Fibroblast of mammary gland (primary cell): ENCODE data around the gene RNASE13.
A peak's percentile ranks its signal among the peaks of the same experiment; 100 is the strongest.

Experiments
- DNase-seq: peaks from one replicate; pipeline ENCODE4 v3.0.0-alpha.2; 2010; ENCODE audit warnings: low read depth
- H3K4me3 ChIP-seq: 2 replicates; pipeline ENCODE4 v1.5.1; 2011; ENCODE audit warnings: low read depth, mild to moderate bottlenecking, low read length, moderate library complexity; ENCODE audit not compliant: control insufficient read depth
- CTCF ChIP-seq: conservative IDR thresholded peaks from 2 replicates; pipeline ENCODE4 v1.5.1; 2011; ENCODE audit warnings: low read depth, low read length, inconsistent platforms; ENCODE audit not compliant: control insufficient read depth, insufficient read depth

Gene RNASE13

GRCh38 chr14:21018781-21019180 is 15.8 kb downstream of the RNASE13 start:
- no peak for TF ChIP-seq CTCF
- no peak for DNase-seq
- no peak overlapping the region for H3K4me3 ChIP-seq

DNA sequence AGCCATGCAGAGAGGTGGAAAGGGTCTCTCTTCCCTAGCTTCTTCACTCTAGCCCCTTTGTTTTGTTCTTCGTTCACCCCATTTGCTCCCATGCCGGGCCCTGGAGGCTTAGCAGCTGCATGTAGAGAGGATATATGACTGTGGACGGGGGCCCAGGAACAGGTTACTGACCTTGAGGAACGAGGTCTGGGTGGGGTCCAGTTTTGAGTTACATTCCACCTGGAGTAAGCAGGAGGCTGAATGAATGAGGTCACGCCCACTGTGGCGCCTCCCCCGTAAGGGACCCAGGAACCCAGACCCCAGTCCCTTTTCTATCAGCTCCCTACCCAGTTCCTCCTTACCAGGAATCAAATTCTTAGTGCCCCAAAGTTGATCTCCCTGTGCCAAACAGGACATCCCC is 16.3 kb downstream of the RNASE13 start:
- no peak for DNase-seq
- TF ChIP-seq CTCF = no peak

DNA sequence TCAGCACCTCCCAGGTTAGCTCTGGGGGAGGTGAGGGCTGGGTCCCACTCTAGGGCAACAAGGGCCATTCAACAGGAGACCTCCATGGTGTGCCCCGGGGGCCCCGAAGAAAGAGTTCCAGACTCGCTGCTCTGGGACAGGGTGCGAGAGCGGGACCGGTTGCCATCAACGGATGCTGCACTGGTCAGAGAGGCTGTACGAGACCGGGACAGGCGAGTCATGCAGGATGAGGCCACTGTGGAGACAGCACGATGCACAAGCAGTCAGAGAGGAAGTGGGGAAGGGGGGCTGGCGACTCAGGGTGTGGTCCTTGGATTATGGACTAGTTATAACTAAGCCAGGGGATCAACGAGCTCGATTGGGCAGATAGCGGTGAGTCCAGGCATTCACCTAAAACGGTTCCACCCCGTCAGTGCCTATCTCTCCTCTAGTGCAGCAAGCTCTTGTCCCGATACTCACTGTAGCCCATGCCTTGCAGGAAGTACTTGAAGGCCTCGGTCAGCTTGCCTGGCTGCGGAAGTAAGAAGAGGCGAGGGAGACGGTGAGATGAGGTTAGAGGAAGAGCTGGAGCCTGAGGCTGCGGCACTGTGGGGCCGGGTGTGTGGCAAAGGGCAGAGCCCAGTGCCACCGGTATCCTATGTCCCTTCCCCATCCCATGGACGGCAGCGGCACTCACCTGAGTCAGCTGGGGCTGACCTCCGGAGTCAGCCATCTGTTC is 16.9 kb downstream of the RNASE13 start:
- no peak for TF ChIP-seq CTCF
- no peak overlapping the region for H3K4me3 ChIP-seq
- DNase-seq = no peak

More for the DNA sequence above, 16.3 kb downstream of the RNASE13 start:
- no peak overlapping the region for H3K4me3 ChIP-seq

DNA sequence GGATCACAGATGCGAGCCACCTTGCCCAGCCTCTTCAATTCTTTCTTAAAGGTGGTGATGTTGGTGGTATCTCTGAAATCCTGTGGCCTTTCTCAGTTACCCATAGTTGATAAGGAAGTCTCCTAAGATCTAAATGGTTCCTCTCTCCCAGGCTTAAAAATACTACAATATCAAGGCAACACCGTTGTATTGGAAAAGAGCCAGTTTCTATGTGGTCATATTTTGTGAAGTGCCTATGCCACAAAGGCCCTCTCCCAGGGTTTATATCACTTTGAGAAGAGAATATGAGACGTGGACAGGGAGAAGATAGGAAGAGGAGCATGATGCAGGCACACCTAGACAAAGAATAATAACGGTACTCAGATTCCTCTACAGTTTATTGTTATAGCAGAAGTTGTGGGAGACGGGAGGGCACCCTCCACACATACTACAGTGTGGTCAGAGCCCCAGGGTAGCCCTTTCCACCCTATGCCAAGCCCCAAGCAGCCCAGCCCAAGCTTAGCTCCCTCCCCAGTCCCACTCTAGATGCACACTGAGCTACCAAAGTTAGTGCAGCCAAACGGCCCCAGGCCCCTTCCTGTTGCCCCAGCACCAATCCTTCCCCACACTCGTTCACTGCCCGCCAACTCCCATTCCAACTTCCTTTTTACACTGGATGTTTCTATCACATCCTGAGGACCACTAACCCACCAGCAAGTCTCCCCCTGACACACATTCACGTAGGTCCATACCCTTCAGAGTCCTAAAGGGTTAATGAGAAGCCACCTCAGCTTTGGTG is 18.0 kb downstream of the RNASE13 start:
- TF ChIP-seq CTCF = no peak
- no peak for DNase-seq
- no peak overlapping the region for H3K4me3 ChIP-seq

DNA sequence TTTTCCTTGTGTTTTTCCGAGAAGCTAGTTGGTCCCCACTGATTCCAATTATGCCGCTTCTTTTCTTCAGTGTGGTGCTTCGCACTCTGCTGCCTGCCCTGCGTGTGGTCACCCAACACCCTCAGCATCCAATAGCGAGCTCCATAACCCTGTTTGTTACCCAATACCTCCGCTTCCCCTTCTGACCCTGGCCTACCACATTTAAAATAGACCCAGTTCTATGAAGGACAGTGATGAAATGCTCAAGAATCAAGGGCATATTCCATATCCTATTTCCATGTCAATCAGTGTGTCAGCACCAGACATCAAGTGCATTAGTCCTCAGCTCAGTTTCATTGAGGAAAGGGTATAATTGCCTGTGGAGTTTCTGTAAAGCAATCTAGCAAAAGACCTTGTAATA is 19.3 kb downstream of the RNASE13 start:
- no peak for TF ChIP-seq CTCF
- H3K4me3 ChIP-seq = no peak overlapping the region
- no peak for DNase-seq

GRCh38 chr14:21014761-21015190 is 19.8 kb downstream of the RNASE13 start:
- peak; percentile 86 for DNase-seq
- TF ChIP-seq CTCF = peak; percentile 99
- H3K4me3 ChIP-seq = no peak overlapping the region
